Liver (tissue), 9 donors: ENCODE results near the gene LASP1. TPM values are rescaled to one million over a fixed set of nuclear protein-coding genes. Genes with fewer than 3 reads are reported as not detected.

Source experiments
- DNase-seq: peaks from one replicate; pipeline ENCODE4 v3.0.0-alpha.2; 2017; ENCODE audit warnings: low spot score
- H3K27ac ChIP-seq, 2 donors: one replicate each; pipeline ENCODE4 v1.7.0; 2013; ENCODE audit warnings: inconsistent platforms in 2 of 2, low read length in 2 of 2, control low read depth in 1 of 2, low read depth in 1 of 2, mild to moderate bottlenecking in 1 of 2
- H3K27me3 ChIP-seq, 4 donors: one replicate each; pipeline versions ENCODE4 v1.6.1 to v1.7.0; 2013; ENCODE audit warnings: low read length in 3 of 4, inconsistent platforms in 1 of 4, mild to moderate bottlenecking in 1 of 4, moderate library complexity in 1 of 4; ENCODE audit not compliant: control insufficient read depth in 4 of 4, insufficient read depth in 4 of 4
- H3K36me3 ChIP-seq, 4 donors: one replicate each; pipeline versions ENCODE4 v1.6.1 to v1.7.0; 2013; ENCODE audit warnings: low read length in 3 of 4, mild to moderate bottlenecking in 3 of 4, low read depth in 1 of 4, moderate library complexity in 1 of 4; ENCODE audit not compliant: control insufficient read depth in 4 of 4, insufficient read depth in 3 of 4
- H3K4me1 ChIP-seq, 4 donors: one replicate each; pipeline versions ENCODE4 v1.6.1 to v1.7.0; 2013; ENCODE audit warnings: low read length in 3 of 4, mild to moderate bottlenecking in 3 of 4, moderate library complexity in 1 of 4; ENCODE audit not compliant: control insufficient read depth in 4 of 4, insufficient read depth in 4 of 4
- H3K4me3 ChIP-seq, 3 donors: one replicate each; pipeline versions ENCODE4 v1.6.1 to v1.7.0; 2013; ENCODE audit warnings: low read length in 3 of 3, control low read depth in 1 of 3, low read depth in 1 of 3, mild to moderate bottlenecking in 1 of 3
- H3K9ac ChIP-seq, 2 donors: one replicate each; pipeline ENCODE4 v1.7.0; 2013; ENCODE audit warnings: low read length in 2 of 2, mild to moderate bottlenecking in 2 of 2, moderate library complexity in 2 of 2, control low read depth in 1 of 2, low read depth in 1 of 2
- H3K9me3 ChIP-seq, 4 donors: one replicate each; pipeline versions ENCODE4 v1.6.1 to v1.7.0; 2013; ENCODE audit warnings: low read length in 3 of 4; ENCODE audit not compliant: control insufficient read depth in 4 of 4
- ATF3 ChIP-seq: IDR thresholded peaks from 2 replicates; pipeline ENCODE4 v1.6.1; 2016; ENCODE audit warnings: antibody characterized with exemption
- CTCF ChIP-seq: fragments of 150-350 bp; IDR thresholded peaks from 2 replicates; pipeline ENCODE4 v1.5.1; 2017; ENCODE audit warnings: improper control_type of control experiment, low read depth, low read length; ENCODE audit not compliant: missing input control
- EGR1 ChIP-seq, 2 donors: IDR thresholded peaks; 2 replicates each; pipeline ENCODE4 v1.6.1; 2016 to 2018; ENCODE audit warnings: antibody characterized with exemption in 2 of 2, low read depth in 2 of 2
- FOXA1 ChIP-seq: IDR thresholded peaks from 2 replicates; pipeline ENCODE4 v1.6.1; 2016; ENCODE audit warnings: antibody characterized with exemption
- FOXA2 ChIP-seq: IDR thresholded peaks from 2 replicates; pipeline ENCODE4 v1.6.1; 2016; ENCODE audit warnings: antibody characterized with exemption
- GABPA ChIP-seq, 2 donors: IDR thresholded peaks in 1 of 2; conservative IDR thresholded peaks in 1 of 2; 2 replicates each; pipeline ENCODE4 v1.6.1; 2016; ENCODE audit warnings: antibody characterized with exemption in 2 of 2, mild to moderate bottlenecking in 1 of 2, moderate library complexity in 1 of 2
- HNF4A ChIP-seq, 2 donors: conservative IDR thresholded peaks; 2 replicates each; pipeline ENCODE4 v1.6.1; 2016; ENCODE audit warnings: antibody characterized with exemption in 2 of 2, mild to moderate bottlenecking in 2 of 2
- HNF4G ChIP-seq: IDR thresholded peaks from 2 replicates; pipeline ENCODE4 v1.6.1; 2016; ENCODE audit warnings: antibody characterized with exemption
- JUND ChIP-seq, 2 donors: IDR thresholded peaks; 2 replicates each; pipeline ENCODE4 v1.6.1; 2016; ENCODE audit warnings: antibody characterized with exemption in 2 of 2
- MAX ChIP-seq: IDR thresholded peaks from 2 replicates; pipeline ENCODE4 v1.6.1; 2016; ENCODE audit warnings: antibody characterized with exemption
- NR2F2 ChIP-seq: IDR thresholded peaks from 2 replicates; pipeline ENCODE4 v1.6.1; 2016; ENCODE audit warnings: antibody characterized with exemption
- RAD21 ChIP-seq, 2 donors: IDR thresholded peaks; 2 replicates each; pipeline ENCODE4 v1.6.1; 2016; ENCODE audit warnings: antibody characterized with exemption in 2 of 2, mild to moderate bottlenecking in 2 of 2
- REST ChIP-seq: IDR thresholded peaks from 2 replicates; pipeline ENCODE4 v1.6.1; 2016; ENCODE audit warnings: antibody characterized with exemption, mild to moderate bottlenecking
- RXRA ChIP-seq, 2 donors: IDR thresholded peaks; 2 replicates each; pipeline ENCODE4 v1.6.1; 2017 to 2018; ENCODE audit warnings: antibody characterized with exemption in 2 of 2, mild to moderate bottlenecking in 1 of 2
- SP1 ChIP-seq: IDR thresholded peaks from 2 replicates; pipeline ENCODE4 v1.6.1; 2018; ENCODE audit warnings: antibody characterized with exemption, mild to moderate bottlenecking
- TAF1 ChIP-seq: conservative IDR thresholded peaks from 2 replicates; pipeline ENCODE4 v1.6.1; 2016; ENCODE audit warnings: antibody characterized with exemption, mild to moderate bottlenecking
- YY1 ChIP-seq: IDR thresholded peaks from 2 replicates; pipeline ENCODE4 v1.6.1; 2016; ENCODE audit warnings: antibody characterized with exemption, mild to moderate bottlenecking
- ZBTB33 ChIP-seq: IDR thresholded peaks from 2 replicates; pipeline ENCODE4 v1.6.1; 2016; ENCODE audit warnings: antibody characterized with exemption
- WGBS: extraction: QIAGEN DNeasy Blood & Tissue Kit; methylation state at CpG from one replicate; pipeline ENCODE4 v1.1.7; 2013; 5-methylcytosine and 5-hydroxymethylcytosine counted together
- polyA plus RNA-seq, 2 donors: library from polyadenylated mRNA; stranded (reverse) in 1 of 2; unstranded in 1 of 2; fragments of 200-250 nt in 1 of 2; fragments of >200 nt in 1 of 2; fragmentation: Nextera tagmentation in 1 of 2; extraction: Ambion mirVana in 1 of 2; gene quantifications; one replicate each; pipeline versions ENCODE4 v1.2.1 to v1.2.3, GENCODE V29; 2013 to 2015
- total RNA-seq, 2 donors: library from RNA; depleted of rRNA; stranded (reverse); fragments of >200 nt; gene quantifications; one replicate each; pipeline ENCODE4 v1.2.3, GENCODE V29; 2014
- donor health status: healthy.
- donor health status: healthy.
- donor health status: healthy.
- donor health status: healthy.
- donor health status: healthy.

Gene LASP1
- total and polyA plus RNA-seq, 4 donors, result 18.2 to 77.7 (median 68.4) TPM

GRCh38 chr17:38897176-38897575, 27.3 kb downstream of the LASP1 start:
- H3K27me3 ChIP-seq, result no peaks in the 10 kb centered on the region
- peak overlapping the region; percentile 44 to 76 for H3K27ac ChIP-seq
- TF ChIP-seq JUND (IDR thresholded peaks at IDR 0.05) (no peak), HNF4A (conservative IDR thresholded peaks at IDR 0.05) (peak; percentile 80 to 88), FOXA2 (no peak), SP1 (no peak), MAX (peak; percentile 52), TAF1 (no peak), CTCF (no peak), GABPA (IDR thresholded peaks at IDR 0.05 in 1 of 2, conservative IDR thresholded peaks at IDR 0.05 in 1 of 2) (no peak), RAD21 (IDR thresholded peaks at IDR 0.05) (no peak), EGR1 (IDR thresholded peaks at IDR 0.05; ENCODE audit: low read depth in 2 of 2) (no peak), HNF4G (peak; percentile 67), ZBTB33 (no peak), NR2F2 (no peak), ATF3 (no peak), YY1 (peak; percentile 14), FOXA1 (no peak), RXRA (IDR thresholded peaks at IDR 0.05) (peak; percentile 95), REST (no peak)
- WGBS, result 23% methylated on average over 6 of the region's 6 CpGs
- H3K9me3 ChIP-seq, result no peaks in the 10 kb centered on the region
- H3K9ac ChIP-seq, result no peak overlapping the region
- DNase-seq, result peak; percentile 67
- H3K4me1 ChIP-seq, result peaks cover 29 to 67% (median 60%) of the 10 kb centered on the region in 4 donors
- no peak overlapping the region for H3K4me3 ChIP-seq
- H3K36me3 ChIP-seq, result peaks cover 2 to 8% (median 7%) of the 10 kb centered on the region in 4 donors
